GM18499 (cell line): ENCODE results near the gene DAAM1.
A peak's percentile ranks its signal among the peaks of the same experiment; 100 is the strongest.

ENCODE experiments used
- ATAC-seq: cut with Tn5 transposase; IDR thresholded peaks from one replicate; pipeline ENCODE4 v1.9.1; 2021; ENCODE audit warnings: moderate number of reproducible peaks; ENCODE audit not compliant: insufficient read depth, unreplicated experiment

The DAAM1 gene

DNA sequence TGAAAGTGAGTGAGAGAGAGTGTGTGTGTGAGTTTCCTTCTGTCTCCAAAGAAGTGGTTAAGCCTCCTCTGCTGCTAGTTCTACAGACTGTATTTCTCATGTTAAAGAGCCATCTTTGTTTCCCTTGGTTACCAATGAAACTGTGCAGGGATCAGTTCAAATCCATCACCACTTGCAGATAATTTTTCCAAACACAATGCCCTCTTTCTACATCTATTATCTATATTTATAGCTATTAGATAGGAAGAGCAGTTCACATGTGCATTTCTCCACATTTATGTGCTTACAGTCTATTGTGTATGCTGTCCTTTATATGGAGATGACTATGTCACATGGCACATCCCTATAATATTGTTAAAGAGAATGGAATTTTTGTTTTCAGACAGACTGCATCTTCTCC lies 2.2 kb upstream of the DAAM1 start:
- ATAC-seq, result no peak

DNA sequence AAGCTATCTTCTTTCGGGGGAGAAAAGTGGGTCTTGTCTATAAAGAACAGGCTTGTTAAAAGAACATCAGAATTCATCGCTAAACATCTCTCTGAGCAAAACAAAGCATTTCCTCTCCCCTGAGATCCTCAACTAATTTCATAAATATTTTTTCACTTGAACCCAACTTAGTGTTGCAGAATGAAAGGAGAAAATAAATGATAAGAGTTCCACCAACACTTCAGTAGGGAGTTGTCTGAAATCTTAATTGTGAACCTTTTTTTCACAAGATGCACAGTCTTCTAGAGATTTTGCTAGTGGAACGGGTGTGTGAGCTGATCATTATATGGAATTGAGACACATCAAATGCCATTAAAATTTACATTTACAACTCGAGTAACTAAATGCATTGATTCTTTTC lies 1.3 kb upstream of the DAAM1 start:
- no peak for ATAC-seq

DNA sequence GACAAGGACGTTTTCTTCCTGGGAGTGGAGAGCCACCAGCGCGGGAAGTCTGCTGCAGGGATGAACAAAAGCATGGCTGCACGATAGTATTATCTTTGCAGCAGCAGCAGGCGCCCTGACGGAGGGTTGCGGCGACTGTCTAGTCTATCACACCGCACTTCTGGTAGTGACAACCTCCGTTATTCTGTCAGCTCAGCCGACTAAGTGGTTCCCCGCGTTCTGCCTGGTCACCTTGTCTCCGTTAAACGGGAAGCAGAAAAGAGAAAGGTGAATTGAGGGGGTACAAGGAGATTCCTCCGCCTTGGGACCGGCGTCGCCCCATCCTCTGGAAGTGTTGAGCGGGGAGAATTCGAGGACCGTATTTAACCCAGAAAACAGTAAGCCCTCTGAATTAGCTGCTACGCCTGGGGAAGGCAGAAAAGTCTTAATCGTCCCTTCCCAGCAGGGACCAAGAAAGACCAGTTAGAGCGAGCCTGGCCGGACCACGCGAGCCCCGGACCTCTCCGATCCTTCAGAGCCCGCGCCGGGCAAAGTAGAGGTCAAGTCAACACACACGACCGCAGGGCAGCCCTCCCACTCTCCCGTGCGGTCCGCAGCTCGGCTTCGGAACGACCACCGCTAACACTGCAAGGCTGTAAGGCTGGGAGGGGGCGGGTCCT lies 536 bp upstream of the DAAM1 start:
- peak; percentile 7 for ATAC-seq

DNA sequence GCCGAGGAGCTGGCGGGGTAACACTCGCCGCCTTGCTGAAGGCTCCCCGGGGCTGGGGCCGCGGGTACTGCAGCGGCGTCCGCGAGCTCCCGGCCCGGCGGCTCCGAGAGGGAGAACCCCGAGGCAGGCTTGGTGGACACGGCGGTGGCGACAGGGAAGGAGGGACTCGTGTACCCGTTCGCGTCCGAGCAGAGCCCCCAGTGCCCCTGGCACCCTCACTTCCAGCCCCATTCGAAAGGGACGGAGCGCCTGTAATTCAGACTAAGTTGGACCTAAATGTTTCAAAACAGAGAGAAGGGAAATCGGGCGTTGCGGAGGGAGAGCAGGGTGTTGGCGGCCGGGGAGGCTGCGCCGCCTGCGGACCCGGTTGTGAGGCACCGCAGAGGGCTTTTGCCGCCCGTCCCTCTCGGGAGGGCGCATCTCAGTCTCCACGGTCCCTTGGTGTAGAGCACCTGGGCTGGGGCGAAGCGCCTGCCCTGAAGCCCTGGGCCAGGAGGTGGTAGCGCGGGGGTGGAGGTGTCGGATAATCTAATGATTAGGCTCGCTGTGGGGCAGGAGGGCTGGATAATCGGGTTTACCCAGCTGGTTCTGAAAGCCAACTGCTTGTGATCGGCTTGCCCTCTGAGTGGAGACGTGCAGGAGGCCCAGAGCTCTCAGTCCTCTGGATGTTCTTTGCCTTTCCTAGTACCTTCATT lies 771 bp downstream of the DAAM1 start:
- ATAC-seq, result peak; percentile 3

DNA sequence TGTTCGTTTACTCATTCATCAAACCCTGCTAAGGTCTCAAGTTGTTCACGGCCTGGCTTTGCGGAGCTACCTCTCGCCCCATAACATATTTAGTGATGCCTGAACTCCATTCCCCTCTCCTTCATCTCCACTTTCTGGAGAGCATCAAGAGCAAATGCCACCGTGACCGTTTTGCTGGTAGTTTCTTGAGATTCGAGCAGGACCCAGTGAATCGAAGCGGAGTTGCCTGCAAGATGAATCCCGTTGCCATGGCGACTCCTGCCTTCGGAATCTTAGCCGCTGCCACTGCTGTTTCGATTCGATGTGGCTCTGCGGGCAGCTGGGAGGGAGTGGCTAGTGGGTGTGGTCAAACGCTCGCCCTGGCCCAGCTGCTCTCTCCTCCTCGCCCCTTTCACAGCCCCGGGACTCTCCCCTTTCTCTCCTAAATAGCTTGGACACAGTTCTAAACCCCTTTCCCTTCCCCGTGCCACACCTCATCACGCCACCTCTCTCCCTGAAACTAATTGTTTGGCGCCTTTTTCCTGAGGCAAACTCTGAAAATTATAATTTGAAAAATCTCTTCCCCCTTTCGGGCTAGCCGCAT lies 1.4 kb downstream of the DAAM1 start:
- peak; percentile 37 for ATAC-seq

DNA sequence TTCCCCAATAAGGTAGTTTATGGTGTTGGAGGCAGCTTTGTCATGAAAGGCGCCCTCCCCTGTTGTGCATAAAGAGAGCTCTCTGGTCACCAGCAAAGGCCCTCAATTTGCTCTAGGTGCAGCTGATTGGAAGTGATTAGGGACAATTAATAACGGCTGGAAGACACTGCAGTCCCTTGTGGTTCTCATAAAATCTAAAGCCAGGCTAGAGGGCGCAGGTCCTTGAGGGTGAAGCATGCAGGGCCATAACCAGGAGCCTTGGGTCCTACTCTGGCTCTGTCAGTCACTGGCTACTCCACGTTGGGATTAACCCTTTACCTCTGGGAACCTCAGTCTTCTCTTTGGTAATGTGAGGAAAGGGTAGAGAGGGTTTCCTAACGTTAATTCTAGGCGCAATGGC lies 1.9 kb downstream of the DAAM1 start:
- no peak for ATAC-seq

DNA sequence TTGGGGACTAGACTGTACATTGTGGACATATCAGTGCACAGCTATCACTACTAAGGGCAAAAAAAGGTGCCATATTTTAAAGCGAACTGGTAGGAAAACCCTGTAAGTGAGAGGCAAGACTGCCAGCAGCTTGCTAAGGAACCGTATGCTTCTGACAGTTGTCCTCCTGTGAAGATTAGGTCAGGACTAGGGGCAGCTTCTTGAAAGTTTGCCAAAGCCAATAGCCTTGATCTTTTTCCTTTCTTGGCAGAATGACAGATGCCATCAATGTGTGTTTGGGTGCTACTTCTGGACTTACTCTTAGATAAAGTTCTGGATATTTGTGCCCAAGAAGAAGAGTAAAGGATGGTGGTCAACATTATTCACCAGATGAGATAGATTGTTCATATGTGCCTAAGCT lies 7.4 kb downstream of the DAAM1 start:
- ATAC-seq, result no peak

DNA sequence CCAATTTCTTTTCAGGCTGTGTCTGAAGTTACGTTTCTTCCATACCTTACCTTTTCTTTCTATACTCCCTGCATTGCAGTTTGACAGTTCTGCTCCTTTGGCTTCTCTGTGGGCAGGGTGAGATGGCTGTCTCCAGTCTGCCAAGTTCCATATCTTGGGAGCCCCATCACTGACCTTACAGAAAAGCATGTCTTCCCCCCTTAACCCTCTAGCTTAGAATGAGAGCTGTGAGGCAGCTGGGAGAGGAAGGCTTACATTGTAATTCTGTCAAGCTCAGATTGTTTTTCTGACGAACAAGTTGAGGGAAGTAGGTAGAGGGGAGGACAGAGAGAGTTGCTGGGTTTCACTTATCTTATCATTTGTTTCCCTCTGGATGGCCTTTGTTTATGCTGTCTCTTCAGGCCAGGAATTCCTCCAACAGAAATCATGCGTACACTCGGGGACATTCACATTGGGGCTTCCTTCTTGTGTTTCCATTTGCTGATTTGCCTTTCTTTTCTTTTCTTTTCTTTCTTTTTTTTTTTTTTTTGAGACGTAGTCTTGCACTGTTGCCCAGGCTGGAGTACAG lies 9.3 kb downstream of the DAAM1 start:
- no peak for ATAC-seq

DNA sequence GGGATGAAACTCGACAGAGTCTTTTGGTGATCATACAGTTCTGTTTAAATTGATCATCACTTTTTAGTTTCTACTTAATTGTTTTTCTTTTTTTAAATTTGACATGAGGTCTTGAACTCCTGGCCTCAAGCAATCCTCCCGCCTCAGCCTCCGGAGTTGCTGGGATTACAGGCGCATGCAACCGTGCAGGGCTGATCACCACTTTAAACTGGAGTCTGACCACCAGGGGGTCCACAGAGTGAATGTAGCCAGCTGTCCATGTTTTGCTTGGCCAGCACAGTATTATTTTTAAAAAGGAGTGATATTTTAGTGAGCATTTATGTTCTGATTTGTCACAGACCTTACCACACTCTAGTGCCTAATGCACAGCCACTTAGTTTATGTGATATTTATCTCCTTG lies 10.7 kb downstream of the DAAM1 start:
- no peak for ATAC-seq

DNA sequence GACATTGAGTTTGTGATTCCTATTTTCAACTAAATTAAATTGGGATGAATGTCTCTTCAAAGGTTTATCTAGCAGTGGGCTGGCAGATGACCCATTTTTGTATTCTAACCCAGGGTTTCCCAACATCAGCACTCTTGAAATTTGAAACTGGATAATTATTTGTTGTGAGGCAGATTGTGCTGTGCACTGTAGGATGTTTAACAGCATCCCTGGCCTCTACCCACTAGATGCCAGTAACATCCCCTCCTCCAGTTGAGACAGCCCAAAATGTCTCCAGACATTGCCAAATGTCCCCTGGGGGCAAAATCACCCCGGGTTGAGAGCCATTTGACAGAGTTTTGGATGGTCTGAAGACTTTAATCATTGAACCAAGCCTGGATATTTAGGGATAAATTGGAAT lies 11.1 kb downstream of the DAAM1 start:
- no peak for ATAC-seq

DNA sequence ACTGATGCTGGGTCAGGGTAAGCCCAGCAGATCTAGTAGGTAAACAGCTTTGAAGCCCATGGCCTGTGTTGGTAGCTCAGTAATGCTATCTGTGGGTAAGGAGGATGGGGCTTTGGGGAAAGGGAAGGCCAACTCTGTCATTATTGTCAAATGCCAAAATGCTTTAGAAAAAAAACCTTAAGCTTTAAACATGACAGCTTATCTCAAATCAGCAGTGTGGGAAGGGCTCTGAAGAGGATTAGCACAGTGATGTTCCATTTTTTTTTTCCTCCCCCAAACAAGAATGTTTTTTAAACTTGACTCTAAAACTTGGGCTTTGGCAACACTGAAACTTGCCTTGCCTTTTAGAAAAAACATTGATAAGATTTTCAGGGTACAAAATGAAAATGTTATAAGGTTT lies 11.7 kb downstream of the DAAM1 start:
- ATAC-seq, result no peak

DNA sequence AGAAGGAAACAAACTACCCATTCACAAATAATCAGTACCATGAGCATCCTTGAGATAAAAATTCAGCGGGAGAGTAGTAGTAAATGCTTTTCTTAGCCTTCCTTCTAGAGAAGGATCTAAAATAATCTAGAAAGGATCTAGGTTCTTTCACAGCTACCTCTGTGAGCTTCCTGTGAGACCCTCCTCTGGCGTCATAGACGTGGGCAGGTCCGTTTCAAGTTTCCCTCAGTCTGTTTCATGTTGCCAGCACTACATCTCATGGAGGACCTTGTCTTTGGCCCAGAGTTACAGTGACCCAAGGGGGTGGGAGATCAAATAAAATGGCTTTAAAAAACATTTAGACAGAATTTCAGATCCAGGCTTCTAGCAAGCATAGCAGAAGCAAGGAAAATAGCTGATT lies 13.6 kb downstream of the DAAM1 start:
- ATAC-seq, result no peak

DNA sequence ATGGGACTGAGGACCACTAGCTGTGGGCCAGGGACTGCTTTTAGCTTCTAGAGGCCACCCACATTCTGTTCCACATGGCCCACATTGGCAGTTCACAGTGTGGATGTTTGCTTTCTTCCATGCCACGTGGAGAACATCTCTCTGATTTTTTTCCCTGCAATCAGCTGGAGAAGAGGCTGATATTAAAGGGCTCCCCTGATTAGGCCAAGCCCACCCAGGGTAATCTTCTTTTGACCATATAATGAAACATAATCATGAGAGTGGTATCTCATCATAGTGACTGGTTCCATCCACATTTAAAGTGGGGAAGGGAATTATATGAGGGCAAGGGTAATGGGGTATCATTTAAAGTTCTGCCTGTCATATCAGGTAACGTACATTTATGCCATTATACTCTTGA lies 15.8 kb downstream of the DAAM1 start:
- ATAC-seq, result no peak

DNA sequence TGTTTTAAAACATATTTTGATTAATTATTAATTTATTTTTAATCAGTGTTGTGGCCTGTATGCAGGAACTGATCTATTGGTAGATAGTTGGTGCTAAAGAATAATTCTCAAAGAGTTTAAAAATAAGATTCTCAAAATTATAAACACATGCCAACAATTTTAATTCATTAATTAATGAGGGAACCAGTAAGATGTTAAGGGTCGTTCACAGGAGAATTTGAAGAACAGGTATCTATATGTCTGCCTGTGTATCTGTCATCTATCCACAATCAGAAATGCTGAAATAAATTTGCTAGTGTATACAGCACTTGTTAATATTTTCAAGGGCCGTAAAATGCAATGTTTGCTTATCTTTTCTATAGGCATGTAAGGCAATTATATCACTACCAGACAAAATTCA lies 18.4 kb downstream of the DAAM1 start:
- ATAC-seq, result no peak

DNA sequence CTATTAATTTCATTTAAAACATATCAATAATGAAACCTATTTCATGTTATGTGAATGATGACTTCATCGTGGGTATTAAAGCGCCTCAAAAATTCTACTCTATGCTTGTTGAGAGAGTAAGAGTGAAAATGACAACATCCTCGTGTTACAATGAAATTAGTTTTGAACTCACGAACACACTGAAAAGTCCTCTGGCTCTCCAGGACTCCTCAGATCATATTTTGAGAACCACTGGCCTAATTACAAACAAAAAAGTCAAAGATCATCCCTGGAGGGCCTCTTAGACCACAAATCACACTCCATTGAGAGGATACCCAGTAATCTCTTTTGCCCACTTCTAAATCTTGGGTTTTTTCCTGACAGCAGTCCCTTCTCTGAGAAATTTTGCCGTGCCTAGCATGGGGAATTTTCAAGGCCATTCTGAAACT lies 19.1 kb downstream of the DAAM1 start:
- no peak for ATAC-seq

DNA sequence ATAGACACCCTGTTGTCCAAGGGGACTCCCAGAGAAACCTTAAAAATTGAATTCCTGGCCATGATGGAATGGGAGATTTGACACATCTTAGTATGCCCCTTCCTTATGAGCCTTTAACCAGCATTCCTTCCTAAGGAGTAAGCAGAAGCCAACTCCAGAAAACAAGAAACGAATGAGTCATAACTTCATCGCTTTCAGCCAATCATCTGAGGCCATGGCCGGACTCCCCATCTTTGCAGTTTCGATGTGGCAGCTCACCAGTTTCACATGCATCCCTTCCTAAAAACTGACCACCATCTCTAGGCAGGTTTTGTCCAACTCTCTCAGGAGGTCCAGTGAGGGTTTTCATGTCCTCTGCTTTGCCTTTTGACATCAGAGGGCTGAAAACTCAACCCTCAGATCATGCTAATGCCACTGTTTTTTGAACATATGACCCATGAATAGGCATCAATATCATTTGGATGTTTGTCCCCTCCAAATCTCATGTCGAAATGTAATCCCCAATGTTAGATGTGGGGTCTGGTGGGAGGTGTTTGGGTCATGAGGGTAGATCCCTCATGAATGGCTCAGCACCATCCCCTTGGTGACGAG lies 19.9 kb downstream of the DAAM1 start:
- ATAC-seq, result no peak

DNA sequence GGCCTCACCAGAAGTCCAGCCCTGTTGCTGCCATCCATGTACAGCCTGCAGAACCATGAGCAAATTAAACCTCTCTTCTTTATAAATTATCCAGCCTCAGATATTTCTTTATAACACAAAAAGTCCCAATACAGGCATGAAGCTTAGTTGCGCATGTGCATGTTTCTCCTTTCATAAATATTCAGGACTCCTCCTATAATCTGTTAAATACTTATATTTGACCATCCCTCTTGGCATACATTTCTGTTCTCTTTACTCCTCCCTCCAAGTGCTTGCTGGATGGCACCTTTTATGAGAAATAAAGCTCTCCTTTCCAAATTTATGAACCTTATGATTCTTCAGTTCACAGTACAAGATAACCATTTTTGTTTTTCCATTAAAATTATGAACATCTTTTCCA lies 20.5 kb downstream of the DAAM1 start:
- ATAC-seq, result no peak

DNA sequence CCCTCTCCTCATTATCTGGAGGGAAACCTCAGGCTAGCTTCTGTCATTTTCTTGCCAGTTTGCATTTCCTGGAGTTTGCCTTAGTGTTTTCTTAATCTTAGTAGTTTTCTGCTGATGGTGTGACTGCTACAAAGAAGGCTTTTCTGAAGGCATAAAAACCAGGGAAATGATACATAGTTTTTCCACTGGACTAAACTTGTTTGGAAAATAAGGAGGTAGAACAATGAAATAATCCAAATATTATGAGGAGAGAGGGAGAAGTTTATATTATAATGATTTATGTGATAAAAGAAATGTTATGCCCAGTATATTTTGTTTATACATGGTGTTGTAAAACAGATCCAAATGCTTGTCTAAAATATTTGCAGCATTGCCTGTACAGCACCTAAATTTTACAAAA lies 22.2 kb downstream of the DAAM1 start:
- no peak for ATAC-seq

DNA sequence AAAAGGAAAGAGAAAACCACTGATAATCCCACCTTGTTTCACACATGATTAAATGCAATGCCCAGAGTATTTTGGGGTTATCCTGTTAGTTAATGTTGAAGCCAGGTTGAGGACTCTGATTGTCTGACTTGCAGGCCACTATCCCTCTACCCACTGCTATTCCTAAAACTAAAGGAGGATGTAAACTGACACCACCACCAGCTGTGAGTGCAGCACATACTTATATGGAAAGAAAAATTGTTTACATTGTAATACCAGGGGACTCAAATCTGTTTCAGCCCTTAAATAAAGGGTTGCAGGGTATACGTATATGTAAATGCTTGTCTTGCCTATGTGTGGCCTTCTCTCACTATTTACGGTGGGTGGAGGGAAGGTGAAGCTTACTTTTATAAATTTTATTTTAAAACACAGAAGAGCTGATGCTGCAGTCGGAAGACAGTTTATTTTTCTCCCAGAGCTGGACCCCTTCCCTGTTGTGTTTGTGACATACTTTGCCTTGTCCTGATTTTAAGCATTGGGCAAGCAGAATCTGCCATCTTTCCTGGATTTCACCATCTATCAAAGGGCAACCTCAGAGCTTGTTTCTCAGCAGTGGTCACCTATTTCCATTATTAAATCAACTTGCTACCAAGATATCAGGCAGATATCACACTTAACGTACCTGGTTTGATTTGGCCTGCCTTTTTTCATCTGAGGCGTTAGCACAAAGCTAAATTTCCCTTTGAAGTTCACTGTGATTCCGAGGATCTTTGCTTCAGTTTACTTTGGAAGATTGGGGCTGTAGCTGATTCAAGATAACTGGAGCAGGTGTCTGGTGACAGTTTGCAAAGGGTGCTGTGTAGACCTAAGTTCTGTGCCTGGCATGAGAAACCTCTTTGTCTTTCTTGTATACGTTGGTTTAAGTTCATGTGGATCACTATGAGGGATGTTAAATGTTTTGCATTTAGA lies 25.2 kb downstream of the DAAM1 start:
- ATAC-seq, result no peak

DNA sequence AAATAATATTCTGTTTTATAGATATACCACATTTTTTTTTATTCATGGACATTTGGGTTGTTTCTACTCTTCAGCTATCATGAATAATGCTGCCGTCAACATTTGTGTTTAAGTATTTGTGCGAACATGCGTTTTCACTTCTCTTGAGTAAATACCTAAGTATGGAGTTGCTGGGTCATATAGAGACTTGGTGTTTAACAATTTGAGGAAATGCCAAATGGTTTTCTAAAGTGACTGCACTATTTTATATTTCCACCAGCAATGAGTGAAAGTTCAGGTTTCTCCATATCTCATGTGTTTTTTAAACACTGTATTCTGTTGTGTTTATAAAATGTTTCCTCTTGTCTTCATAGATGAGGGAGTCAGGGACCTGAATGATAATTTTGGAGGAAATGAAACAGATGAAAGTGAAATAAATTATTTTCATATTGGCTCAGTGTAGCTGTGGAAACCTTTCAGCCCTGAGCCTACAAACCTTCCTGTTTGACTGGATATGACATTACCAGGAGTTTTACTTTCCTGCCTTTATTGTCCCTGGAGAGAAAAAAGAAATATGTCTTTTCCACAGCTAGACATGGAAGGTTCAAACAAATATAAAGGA lies 26.3 kb downstream of the DAAM1 start:
- ATAC-seq, result peak; percentile 57
